Activated CD4-positive, alpha-beta T cell treated with anti-CD3 and anti-CD28 coated beads, Interleukin-2, amount 50 U/mL, for 1 hour (primary cell): Measurements from ENCODE around the gene RNF207.
A peak's percentile ranks its signal among the peaks of the same experiment; 100 is the strongest.

Source experiments
- DNase-seq: peaks from one replicate; pipeline ENCODE4 v3.0.0-alpha.2; 2020

RNF207 gene

DNA sequence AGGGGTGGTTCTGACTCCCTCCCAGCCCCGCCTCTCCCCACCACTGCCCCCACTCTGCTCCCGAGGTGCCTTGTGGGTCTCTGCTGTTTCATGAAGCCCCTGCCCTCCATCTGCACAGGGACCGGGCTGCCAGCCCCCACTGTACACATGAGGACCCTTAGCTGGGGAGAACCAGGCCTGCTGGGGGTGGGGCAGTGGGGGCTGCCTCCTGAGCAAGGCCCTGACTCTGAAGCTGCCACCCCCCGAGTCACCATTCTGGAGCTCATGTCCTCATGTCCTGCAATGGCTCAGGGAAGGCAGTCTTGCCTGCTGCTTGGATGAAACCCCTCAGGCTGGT, 46.4 kb downstream of the RNF207 start:
- DNase-seq: no peak

DNA sequence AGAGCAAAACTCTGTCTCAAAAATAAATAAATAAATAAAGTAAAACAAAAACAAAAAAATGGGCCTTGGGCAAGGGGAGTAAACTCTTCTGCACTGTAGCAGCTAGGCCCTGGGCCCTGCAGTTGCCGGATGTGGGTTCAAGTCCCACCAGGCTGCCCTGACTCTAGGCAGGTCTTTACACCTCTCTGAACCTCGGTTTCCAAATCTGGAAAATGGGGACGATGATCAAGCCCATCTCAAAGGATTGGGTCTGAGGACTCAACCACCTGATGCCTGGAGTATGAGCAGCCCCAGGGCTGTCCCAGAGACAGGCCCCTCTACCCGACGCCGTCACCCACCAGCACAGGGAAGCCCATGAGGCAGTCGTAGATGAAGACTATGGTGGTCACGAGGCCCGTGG, 47.5 kb downstream of the RNF207 start:
- no peak for DNase-seq

DNA sequence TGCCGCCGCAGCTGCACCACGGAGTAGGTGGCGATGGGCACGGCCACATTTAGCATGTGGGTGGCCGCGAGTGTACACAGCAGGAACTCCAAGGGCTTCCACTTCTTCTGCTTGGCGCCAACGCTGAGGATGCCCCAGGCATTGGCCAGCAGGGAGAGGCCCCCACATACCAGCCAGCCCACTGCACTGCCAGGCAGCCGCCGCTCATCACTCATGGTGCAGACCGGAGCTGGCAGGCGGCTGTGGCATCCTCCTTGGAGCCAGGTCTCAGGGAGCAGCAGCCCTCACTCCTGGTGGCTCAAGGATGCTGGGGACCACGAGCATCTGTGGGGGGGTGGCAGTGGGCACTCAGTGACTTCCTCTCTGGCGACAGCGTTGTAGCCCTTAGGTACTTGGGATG, 48.8 kb downstream of the RNF207 start:
- no peak for DNase-seq

GRCh38 chr1:6256645-6257044, 50.7 kb downstream of the RNF207 start:
- no peak for DNase-seq

GRCh38 chr1:6257541-6258069, 51.7 kb downstream of the RNF207 start:
- no peak for DNase-seq

GRCh38 chr1:6258675-6259074, 52.8 kb downstream of the RNF207 start:
- DNase-seq: no peak

- peak; percentile 74 for DNase-seq
Observed at GRCh38 chr1:6259491-6260362, 53.8 kb downstream of the RNF207 start.

GRCh38 chr1:6260433-6260934, 54.6 kb downstream of the RNF207 start:
- no peak for DNase-seq

DNA sequence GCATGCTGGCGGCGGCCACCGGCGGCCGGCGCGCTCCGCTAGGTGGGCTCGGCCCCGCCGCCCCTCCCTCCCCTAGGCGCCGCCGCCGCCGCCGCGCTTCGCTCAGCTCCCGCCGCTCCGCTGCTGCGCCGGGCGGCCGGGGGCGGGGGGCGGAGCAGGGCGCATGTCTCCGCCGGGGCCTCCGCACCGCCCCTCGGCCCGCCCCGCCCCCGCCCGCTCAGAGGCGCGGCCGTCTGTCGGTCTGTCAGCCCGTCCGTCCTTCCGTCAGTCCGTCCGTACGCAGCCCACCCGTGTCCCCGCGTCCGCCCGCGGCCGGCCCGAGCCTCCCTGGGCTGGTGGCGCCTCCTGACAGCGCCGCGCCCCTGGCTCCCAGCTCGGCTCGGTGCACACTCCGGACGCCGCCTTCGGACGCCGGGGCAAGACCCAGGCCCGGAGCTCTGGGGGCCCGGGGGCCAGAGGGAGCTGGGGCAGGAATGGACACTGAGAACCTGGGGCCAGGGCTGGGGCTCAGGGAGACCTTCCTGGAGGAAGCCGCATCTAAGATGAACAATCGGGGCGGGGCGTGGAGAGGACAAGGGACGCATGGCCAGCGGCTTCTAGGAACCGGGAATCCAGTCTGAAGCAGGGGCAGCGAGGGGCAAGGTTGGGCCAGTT, 55.2 kb downstream of the RNF207 start, which contains the start of gene GPR153:
Gene GPR153 (minus strand): TSS at position 138 of the 654 bp plus-strand sequence. CDS start 6,193 bp downstream, outside the sequence.
- DNase-seq: peak; percentile 34

- no peak for DNase-seq
Observed at GRCh38 chr1:6261615-6261995, 55.7 kb downstream of the RNF207 start.

DNA sequence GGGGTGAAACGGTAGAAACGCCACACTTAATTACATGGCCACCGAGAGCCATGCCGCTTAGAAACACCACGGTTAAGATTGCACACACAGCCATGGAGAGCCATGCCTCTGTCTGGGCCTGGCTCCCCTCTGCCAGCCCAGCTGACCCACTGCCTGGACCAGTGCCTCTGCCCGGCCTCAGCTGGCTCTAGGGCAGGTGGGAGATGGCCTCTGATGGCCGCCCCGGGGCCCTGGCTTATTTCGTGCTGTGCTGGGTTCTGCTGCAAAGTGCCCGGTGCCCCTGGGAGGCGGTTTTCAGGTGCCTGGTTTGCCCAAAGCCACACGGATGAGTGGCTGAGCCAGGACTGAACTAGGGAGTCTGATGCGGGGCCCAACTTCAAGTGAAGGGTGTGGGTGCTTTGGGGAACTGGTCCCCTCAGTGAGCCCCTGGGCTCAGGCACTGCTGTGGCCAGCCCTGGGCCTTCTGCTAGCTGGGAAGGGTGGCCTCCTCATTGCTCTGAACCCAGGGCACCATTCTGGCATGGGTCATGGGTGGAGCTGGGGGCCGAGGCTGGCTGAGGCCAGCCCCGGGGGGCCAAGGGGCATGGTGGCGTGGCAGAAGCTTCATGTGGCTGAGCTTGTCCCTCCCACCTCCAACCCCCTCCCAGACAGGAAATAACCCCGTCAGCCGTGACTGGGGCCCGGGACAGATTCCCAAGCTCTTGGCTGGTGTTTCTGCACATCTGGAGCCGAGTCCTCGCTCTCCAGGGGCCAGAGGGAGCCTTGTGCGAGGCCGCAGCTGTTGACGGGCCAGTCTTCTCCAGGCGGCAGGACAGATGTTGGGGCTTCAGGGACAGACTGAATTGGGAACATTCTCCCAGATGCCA, 56.9 kb downstream of the RNF207 start:
- no peak for DNase-seq

- no peak for DNase-seq
Observed at GRCh38 chr1:6263716-6264115, 57.8 kb downstream of the RNF207 start.

GRCh38 chr1:6265151-6265550, 59.2 kb downstream of the RNF207 start:
- DNase-seq: no peak

- no peak for DNase-seq
Observed at GRCh38 chr1:6266641-6267040, 60.7 kb downstream of the RNF207 start.

DNA sequence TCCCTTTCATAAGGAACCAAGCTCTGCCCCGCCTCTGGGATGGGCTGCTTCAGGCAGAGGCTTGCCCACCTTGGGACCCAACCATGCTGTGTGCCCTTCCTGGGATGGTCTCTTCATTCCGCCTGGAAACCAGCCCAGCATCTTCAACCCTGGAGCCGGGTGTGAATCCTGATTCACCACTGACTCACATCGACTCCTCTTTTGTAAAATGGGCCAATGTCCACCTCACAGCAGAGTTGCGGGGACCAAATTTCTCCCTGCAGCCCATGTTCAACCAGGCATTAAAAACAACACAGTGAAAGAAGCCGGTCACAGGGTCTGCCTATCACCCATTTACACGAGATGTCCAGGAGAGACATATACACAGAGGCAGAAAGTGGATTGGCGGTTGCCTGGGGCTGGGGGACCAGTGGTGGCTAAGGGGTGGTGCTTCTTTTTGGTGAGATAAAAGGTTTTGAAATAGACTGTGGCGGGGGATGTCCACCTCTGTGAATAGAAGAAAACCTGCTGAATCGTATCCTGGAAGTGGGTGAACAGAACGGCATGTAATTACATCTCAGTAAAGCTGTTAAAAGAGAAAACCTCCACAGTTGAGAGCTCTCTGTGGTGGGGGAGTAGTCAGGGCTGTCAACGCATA, 61.9 kb downstream of the RNF207 start:
- DNase-seq: no peak

DNA sequence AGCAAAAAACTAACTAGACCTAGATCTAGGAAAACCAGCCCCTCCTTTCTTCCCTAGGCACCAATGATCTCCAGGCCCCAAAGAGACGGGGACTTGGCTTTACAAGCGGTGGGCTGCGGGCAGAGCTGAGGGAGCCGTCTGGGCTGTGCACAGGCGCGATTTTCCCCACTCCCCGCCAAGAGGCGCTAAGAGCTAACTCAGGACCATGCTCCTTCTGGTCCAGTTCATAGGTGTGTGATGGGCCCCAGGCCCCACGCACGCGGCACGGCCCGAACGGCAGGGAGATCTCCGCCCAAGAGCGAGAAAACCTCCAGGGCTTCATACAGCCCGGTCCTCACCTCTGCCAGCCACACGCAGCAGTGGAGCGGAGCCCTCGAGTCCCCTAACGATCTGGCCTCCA, 62.5 kb downstream of the RNF207 start:
- DNase-seq: no peak

DNA sequence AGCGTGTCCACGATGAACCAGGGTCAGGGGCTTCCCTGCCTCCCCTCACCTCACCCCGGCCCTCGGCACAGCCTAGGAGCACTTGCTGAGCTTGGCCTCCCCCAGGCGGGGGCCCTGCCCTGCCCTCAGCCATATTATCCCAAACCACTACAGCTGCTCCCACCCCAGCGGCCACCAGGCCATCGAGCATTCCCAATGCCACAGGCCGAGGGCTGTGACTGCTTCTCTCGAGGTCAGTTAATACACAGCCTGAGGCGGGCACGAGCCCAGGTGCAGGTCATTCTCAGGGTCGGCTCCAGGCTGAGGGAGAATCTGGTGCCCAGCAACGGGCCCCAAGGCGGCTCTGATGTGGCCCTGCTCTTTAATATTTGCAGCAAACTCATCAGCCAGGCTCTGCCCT, 63.4 kb downstream of the RNF207 start:
- DNase-seq: no peak

DNA sequence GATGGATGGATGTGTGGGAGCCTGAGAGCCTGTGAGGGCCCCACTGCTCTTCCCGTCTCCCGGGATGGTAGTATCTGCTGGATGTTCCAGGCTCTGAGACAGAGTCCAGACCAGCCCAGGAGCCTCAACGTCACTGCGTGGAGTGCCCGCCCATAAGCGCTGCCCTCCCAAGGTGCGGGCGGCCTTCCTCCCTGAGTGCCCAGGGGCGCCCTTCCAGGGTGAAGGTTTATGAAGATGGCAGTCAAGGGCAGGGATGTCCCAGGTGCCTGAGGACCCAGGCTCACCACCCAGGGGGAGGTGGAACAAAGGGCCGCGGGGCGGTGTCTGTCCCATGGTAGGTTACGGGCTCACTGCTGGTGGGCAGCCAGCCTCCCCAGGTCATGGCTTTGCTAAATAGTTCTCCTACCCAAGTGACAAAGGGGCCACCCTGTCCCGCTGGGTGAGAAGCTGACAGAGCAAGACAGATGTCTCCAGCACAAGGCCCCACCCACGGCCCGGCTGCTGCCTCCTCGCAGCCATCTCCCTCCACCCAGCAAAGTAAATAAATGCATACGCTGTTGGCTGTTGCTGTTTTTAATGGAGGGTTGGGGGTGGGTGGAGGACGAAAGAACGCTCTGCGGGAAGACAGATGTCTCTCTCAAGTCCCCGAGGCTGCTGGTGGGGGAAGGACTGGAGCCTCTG, 63.9 kb downstream of the RNF207 start:
- DNase-seq: no peak

DNA sequence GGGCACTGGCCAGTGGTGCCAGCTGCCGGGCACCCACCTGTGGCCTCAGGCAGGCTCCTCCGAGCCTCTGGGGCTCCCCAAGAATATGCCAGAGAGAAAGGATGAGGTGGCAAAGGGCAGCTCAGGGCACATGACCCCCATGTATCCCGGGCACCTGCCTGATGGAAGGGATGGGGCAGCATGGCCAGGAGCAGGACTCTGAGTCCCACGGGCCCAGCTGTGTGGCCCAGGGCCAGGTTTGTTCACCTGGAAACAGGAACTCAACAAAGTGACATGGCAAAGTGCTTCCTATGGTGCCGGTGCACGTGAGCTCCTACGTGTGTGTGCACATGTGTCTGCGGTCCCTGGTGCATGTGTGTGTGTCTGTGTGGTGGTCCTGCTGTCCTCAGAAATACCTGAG, 64.5 kb downstream of the RNF207 start:
- no peak for DNase-seq
